Measurements from ENCODE around the gene TAS1R3.

TAS1R3 gene

DNA sequence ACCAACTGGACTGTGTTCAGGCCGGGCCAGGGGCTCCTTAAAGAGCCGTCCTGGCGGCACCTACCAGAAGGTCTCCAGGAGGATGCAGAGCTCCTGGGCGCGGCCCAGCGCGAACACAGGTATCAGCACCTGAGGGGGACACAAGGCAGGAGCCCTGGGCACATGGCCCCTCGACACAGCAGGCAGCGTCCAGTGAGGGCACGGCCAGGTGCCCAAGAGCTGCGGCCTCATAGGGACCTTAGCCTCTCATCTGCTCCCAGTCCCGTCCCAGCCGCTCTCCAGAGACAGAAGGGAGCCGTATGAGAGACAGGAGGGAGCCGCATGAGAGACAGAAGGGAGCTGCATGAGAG is 16.9 kb upstream of the TAS1R3 start:
- TF ChIP-seq, protein P1, sequence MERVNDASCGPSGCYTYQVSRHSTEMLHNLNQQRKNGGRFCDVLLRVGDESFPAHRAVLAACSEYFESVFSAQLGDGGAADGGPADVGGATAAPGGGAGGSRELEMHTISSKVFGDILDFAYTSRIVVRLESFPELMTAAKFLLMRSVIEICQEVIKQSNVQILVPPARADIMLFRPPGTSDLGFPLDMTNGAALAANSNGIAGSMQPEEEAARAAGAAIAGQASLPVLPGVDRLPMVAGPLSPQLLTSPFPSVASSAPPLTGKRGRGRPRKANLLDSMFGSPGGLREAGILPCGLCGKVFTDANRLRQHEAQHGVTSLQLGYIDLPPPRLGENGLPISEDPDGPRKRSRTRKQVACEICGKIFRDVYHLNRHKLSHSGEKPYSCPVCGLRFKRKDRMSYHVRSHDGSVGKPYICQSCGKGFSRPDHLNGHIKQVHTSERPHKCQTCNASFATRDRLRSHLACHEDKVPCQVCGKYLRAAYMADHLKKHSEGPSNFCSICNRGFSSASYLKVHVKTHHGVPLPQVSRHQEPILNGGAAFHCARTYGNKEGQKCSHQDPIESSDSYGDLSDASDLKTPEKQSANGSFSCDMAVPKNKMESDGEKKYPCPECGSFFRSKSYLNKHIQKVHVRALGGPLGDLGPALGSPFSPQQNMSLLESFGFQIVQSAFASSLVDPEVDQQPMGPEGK (CRISPR knock-in tag; IDR thresholded peaks at IDR 0.05; ENCODE audit: borderline replicate concordance): no peak
- no peak for TF ChIP-seq ZC3H10 (CRISPR knock-in tag; IDR thresholded peaks at IDR 0.05)
- TF ChIP-seq ZFP3 (CRISPR knock-in tag; IDR thresholded peaks at IDR 0.05): no peak
- TF ChIP-seq ZNF8 (CRISPR knock-in tag; IDR thresholded peaks at IDR 0.05): no peak
- TF ChIP-seq ARNTL (CRISPR knock-in tag; IDR thresholded peaks at IDR 0.05; ENCODE audit: borderline replicate concordance, low read depth): no peak
- TF ChIP-seq ESRRG (CRISPR knock-in tag; IDR thresholded peaks at IDR 0.05): no peak
- TF ChIP-seq, protein P2, sequence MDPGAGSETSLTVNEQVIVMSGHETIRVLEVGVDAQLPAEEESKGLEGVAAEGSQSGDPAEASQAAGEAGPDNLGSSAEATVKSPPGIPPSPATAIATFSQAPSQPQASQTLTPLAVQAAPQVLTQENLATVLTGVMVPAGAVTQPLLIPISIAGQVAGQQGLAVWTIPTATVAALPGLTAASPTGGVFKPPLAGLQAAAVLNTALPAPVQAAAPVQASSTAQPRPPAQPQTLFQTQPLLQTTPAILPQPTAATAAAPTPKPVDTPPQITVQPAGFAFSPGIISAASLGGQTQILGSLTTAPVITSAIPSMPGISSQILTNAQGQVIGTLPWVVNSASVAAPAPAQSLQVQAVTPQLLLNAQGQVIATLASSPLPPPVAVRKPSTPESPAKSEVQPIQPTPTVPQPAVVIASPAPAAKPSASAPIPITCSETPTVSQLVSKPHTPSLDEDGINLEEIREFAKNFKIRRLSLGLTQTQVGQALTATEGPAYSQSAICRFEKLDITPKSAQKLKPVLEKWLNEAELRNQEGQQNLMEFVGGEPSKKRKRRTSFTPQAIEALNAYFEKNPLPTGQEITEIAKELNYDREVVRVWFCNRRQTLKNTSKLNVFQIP (CRISPR knock-in tag; IDR thresholded peaks at IDR 0.05; ENCODE audit: borderline replicate concordance, low read depth): no peak
- no peak for ATAC-seq

DNA sequence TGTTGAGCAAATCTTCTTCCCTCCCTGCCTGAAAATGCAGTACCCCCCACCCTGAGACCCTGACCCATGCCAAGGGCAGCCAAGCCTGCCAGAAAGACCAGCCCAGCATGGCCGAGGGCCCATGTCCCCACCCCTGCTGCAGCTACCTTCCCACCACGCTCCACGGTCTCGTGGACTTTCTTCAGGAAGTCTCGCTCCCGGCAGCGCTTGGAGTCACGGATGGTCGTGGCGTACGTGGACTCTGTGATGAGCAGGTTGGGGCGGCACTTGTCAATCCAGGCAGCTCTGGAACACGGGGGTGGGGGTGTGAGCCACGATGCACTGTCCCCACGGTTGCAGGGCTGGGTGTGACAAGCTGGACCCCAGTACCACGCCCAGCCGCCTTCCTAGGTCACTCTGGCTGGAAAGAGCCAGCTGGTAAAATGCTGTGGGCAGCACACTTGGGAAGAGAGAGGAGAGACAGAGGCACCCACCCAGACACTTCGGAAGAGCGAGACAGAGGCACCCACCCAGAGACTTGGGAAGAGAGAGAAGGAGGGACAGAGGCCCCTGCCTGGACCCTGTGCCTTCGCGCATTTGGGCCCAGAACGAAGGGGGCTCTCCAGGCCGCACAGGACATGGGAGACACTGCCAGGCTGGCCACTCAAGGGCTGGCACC is 16.3 kb upstream of the TAS1R3 start:
- TF ChIP-seq ZNF565 (CRISPR knock-in tag; conservative IDR thresholded peaks at IDR 0.05; ENCODE audit: low read depth) (no peak), ZNF70 (CRISPR knock-in tag; IDR thresholded peaks at IDR 0.05) (no peak), PPARA (CRISPR knock-in tag; IDR thresholded peaks at IDR 0.05; ENCODE audit: borderline replicate concordance) (no peak), BACH2 (CRISPR knock-in tag; IDR thresholded peaks at IDR 0.05; ENCODE audit: borderline replicate concordance) (no peak), ZFP3 (CRISPR knock-in tag; IDR thresholded peaks at IDR 0.05) (no peak), ZC3H10 (CRISPR knock-in tag; IDR thresholded peaks at IDR 0.05) (no peak), SNAI2 (CRISPR knock-in tag; IDR thresholded peaks at IDR 0.05) (no peak), RARB (CRISPR knock-in tag; IDR thresholded peaks at IDR 0.05) (no peak)
- TF ChIP-seq, protein P2 (CRISPR knock-in tag; IDR thresholded peaks at IDR 0.05; ENCODE audit: borderline replicate concordance, low read depth): no peak
- TF ChIP-seq, protein P1 (CRISPR knock-in tag; IDR thresholded peaks at IDR 0.05; ENCODE audit: borderline replicate concordance): no peak
- TF ChIP-seq, protein P3, sequence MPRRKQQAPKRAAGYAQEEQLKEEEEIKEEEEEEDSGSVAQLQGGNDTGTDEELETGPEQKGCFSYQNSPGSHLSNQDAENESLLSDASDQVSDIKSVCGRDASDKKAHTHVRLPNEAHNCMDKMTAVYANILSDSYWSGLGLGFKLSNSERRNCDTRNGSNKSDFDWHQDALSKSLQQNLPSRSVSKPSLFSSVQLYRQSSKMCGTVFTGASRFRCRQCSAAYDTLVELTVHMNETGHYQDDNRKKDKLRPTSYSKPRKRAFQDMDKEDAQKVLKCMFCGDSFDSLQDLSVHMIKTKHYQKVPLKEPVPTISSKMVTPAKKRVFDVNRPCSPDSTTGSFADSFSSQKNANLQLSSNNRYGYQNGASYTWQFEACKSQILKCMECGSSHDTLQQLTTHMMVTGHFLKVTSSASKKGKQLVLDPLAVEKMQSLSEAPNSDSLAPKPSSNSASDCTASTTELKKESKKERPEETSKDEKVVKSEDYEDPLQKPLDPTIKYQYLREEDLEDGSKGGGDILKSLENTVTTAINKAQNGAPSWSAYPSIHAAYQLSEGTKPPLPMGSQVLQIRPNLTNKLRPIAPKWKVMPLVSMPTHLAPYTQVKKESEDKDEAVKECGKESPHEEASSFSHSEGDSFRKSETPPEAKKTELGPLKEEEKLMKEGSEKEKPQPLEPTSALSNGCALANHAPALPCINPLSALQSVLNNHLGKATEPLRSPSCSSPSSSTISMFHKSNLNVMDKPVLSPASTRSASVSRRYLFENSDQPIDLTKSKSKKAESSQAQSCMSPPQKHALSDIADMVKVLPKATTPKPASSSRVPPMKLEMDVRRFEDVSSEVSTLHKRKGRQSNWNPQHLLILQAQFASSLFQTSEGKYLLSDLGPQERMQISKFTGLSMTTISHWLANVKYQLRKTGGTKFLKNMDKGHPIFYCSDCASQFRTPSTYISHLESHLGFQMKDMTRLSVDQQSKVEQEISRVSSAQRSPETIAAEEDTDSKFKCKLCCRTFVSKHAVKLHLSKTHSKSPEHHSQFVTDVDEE (CRISPR knock-in tag; IDR thresholded peaks at IDR 0.05): no peak
- TF ChIP-seq, protein P4, sequence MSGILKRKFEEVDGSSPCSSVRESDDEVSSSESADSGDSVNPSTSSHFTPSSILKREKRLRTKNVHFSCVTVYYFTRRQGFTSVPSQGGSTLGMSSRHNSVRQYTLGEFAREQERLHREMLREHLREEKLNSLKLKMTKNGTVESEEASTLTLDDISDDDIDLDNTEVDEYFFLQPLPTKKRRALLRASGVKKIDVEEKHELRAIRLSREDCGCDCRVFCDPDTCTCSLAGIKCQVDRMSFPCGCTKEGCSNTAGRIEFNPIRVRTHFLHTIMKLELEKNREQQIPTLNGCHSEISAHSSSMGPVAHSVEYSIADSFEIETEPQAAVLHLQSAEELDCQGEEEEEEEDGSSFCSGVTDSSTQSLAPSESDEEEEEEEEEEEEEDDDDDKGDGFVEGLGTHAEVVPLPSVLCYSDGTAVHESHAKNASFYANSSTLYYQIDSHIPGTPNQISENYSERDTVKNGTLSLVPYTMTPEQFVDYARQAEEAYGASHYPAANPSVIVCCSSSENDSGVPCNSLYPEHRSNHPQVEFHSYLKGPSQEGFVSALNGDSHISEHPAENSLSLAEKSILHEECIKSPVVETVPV (CRISPR knock-in tag; IDR thresholded peaks at IDR 0.05): no peak
- ATAC-seq: no peak

DNA sequence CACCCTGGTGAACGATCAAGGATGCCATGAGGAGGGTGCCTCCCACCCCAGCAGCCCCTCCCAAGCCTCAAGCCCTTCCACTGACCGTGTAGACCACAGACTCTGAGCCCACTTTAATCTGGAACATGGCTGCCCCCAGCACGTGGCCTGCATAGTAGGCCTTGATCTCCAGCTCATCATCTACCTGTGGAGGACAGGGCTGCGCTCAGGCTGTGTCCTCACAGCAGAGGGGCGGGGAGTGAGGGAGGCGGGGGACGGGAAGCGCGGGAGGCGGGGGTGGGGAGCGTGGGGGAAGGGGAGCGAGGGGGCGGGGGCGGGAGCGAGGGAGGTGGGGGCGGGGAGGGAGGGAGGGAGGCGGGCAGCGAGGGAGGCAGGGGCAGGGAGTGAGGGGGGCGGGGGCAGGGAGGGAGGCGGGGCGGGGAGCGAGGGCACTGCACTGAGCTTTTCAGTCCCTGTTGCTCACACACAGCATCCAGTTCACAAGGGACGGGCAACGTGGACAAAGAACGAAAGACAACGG is 15.6 kb upstream of the TAS1R3 start:
- no peak for ATAC-seq
- no peak for TF ChIP-seq TOX (CRISPR knock-in tag; IDR thresholded peaks at IDR 0.05; ENCODE audit: borderline replicate concordance)
- TF ChIP-seq, protein P5, sequence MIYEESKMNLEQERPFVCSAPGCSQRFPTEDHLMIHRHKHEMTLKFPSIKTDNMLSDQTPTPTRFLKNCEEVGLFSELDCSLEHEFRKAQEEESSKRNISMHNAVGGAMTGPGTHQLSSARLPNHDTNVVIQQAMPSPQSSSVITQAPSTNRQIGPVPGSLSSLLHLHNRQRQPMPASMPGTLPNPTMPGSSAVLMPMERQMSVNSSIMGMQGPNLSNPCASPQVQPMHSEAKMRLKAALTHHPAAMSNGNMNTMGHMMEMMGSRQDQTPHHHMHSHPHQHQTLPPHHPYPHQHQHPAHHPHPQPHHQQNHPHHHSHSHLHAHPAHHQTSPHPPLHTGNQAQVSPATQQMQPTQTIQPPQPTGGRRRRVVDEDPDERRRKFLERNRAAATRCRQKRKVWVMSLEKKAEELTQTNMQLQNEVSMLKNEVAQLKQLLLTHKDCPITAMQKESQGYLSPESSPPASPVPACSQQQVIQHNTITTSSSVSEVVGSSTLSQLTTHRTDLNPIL (CRISPR knock-in tag; IDR thresholded peaks at IDR 0.05; ENCODE audit: low read depth): no peak
- TF ChIP-seq, protein P1 (CRISPR knock-in tag; IDR thresholded peaks at IDR 0.05; ENCODE audit: borderline replicate concordance): no peak
- TF ChIP-seq TCF4 (CRISPR knock-in tag; IDR thresholded peaks at IDR 0.05; ENCODE audit: borderline replicate concordance): no peak
- TF ChIP-seq ZNF565 (CRISPR knock-in tag; conservative IDR thresholded peaks at IDR 0.05; ENCODE audit: low read depth): no peak
- no peak for TF ChIP-seq PPARA (CRISPR knock-in tag; IDR thresholded peaks at IDR 0.05; ENCODE audit: borderline replicate concordance)
- no peak for TF ChIP-seq ARNTL (CRISPR knock-in tag; IDR thresholded peaks at IDR 0.05; ENCODE audit: borderline replicate concordance, low read depth)
- no peak for TF ChIP-seq ISL1 (CRISPR knock-in tag; IDR thresholded peaks at IDR 0.05)
- no peak for TF ChIP-seq ESRRG (CRISPR knock-in tag; IDR thresholded peaks at IDR 0.05)
- no peak for TF ChIP-seq ZNF70 (CRISPR knock-in tag; IDR thresholded peaks at IDR 0.05)
- no peak for TF ChIP-seq ZC3H10 (CRISPR knock-in tag; IDR thresholded peaks at IDR 0.05)
